Ishikawa (cell line): ENCODE data around the gene LEMD2.

Source experiments
- CREB1 ChIP-seq: IDR thresholded peaks from 2 replicates; pipeline ENCODE4 v1.6.1; 2012; ENCODE audit warnings: low read depth
- EP300 ChIP-seq: IDR thresholded peaks from 2 replicates; pipeline ENCODE4 v1.6.1; 2012; ENCODE audit warnings: borderline replicate concordance

DNA sequence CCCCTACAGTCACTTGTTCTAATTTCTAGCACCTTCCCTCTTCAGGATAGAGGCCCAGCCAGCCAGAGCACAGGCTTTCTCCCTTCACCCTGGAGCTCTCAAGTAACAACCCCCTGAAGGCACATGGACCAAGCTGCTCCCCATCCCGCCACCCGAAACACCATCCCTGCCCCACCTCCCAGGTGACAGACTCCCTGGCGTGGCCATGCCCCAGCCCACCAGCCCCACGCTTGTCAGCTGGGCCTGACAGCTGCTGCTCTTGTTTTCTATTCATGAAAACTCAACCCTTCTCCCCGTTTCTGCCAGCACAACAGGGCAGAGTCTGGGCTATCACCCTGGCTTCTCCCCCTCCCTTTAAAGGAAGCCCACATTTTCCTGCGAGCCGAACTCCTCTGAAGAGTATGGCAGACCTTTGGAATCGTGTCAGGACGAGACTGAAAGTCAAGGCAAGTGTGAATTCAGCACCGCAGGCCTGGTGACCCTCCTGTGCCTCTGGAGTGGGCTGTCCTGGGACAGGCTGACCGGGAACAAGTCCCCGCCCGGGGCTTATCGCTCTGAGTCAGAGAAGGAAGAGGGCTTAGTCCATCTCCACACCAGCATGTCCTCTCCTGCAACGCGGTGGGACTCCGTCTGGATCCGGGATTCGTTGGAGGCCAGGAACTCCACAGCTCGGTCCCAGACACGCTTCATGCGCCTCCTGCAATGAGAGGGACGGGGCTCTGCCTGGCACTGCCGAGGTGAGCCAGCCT, 16.7 kb downstream of the LEMD2 start:
- TF ChIP-seq CREB1 (no peak), EP300 (no peak)
